ENCODE results near the gene DYRK1A.

GRCh38 chr21:37478794-37479193 is 112.2 kb downstream of the DYRK1A start:
- TF ChIP-seq MAX (IDR thresholded peaks at IDR 0.05), result no peak
- TF ChIP-seq ZNF274 (IDR thresholded peaks at IDR 0.05; ENCODE audit: low read depth, low read length), result no peak
